ENCODE measurements around the gene SEMA3D.

The SEMA3D gene

GRCh38 chr7:85074016-85074415 lies 112.8 kb downstream of the SEMA3D start:
- DNase-seq = no peak

- no peak for DNase-seq
Observed at GRCh38 chr7:85070967-85071628, 115.8 kb downstream of the SEMA3D start.

GRCh38 chr7:85068799-85069198 lies 118.1 kb downstream of the SEMA3D start:
- no peak for DNase-seq

- no peak for DNase-seq
Observed at GRCh38 chr7:85067371-85067770, 119.5 kb downstream of the SEMA3D start.

GRCh38 chr7:85065888-85066485 lies 120.9 kb downstream of the SEMA3D start:
- no peak for DNase-seq

- no peak for DNase-seq
Observed at GRCh38 chr7:85065306-85065705, 121.5 kb downstream of the SEMA3D start.

GRCh38 chr7:85062651-85063050 lies 124.2 kb downstream of the SEMA3D start:
- no peak for DNase-seq

- no peak for DNase-seq
Observed at GRCh38 chr7:85061456-85061855, 125.4 kb downstream of the SEMA3D start.

- DNase-seq = no peak
Observed at GRCh38 chr7:85060696-85061095, 126.2 kb downstream of the SEMA3D start.

GRCh38 chr7:85055906-85056305 lies 130.9 kb downstream of the SEMA3D start:
- no peak for DNase-seq

GRCh38 chr7:85055196-85055595 lies 131.7 kb downstream of the SEMA3D start:
- no peak for DNase-seq

- no peak for DNase-seq
Observed at GRCh38 chr7:85054306-85054705, 132.6 kb downstream of the SEMA3D start.

- no peak for DNase-seq
Observed at GRCh38 chr7:85052894-85053293, 134.0 kb downstream of the SEMA3D start.

GRCh38 chr7:85052056-85052737 lies 134.7 kb downstream of the SEMA3D start:
- no peak for DNase-seq

- DNase-seq = no peak
Observed at GRCh38 chr7:85046534-85046933, 140.3 kb downstream of the SEMA3D start.

- no peak for DNase-seq
Observed at GRCh38 chr7:85041605-85042216, 145.1 kb downstream of the SEMA3D start.

- DNase-seq = no peak
Observed at GRCh38 chr7:85039196-85039923, 147.5 kb downstream of the SEMA3D start.

- DNase-seq = no peak
Observed at GRCh38 chr7:85038466-85038865, 148.4 kb downstream of the SEMA3D start.

- DNase-seq = no peak
Observed at GRCh38 chr7:85033263-85033662, 153.6 kb downstream of the SEMA3D start.

- DNase-seq = no peak
Observed at GRCh38 chr7:85031475-85031874, 155.4 kb downstream of the SEMA3D start.

GRCh38 chr7:85030893-85031292 lies 156.0 kb downstream of the SEMA3D start:
- DNase-seq = no peak

- no peak for DNase-seq
Observed at GRCh38 chr7:85025312-85025756, 161.5 kb downstream of the SEMA3D start.

- DNase-seq = no peak
Observed at GRCh38 chr7:85023916-85024315, 162.9 kb downstream of the SEMA3D start.
